ENCODE results near the gene ZNF415.

The ZNF415 gene

GRCh38 chr19:53078668-53079067 is 54.0 kb downstream of the ZNF415 start:
- no peak overlapping the region for H3K4me3 ChIP-seq (ENCODE audit: insufficient read length, low read depth)
- H3K4me1 ChIP-seq (ENCODE audit: insufficient read depth, insufficient read length): no peaks in the 10 kb centered on the region
- no peaks in the 10 kb centered on the region for H3K9me3 ChIP-seq (ENCODE audit: insufficient read depth, low read length)
- H3K27me3 ChIP-seq (ENCODE audit: insufficient read depth, insufficient read length): no peaks in the 10 kb centered on the region
- H3K36me3 ChIP-seq (ENCODE audit: insufficient read depth, insufficient read length, low read length): peaks cover 24% of the 10 kb centered on the region
- no peak for TF ChIP-seq YY1 (IDR thresholded peaks at IDR 0.05; ENCODE audit: insufficient read depth, insufficient read length)
- TF ChIP-seq ZNF274 (IDR thresholded peaks at IDR 0.05; ENCODE audit: low read depth, low read length): no peak
- no peak for TF ChIP-seq SUZ12 (IDR thresholded peaks at IDR 0.05; ENCODE audit: extremely low read depth, insufficient read depth, insufficient read length)
- DNase-seq (ENCODE audit: low read depth, low spot score): no peak
- no peak overlapping the region for H3K9ac ChIP-seq (ENCODE audit: insufficient read length, low read depth)

- Histone ChIP-seq H3K4me3 (ENCODE audit: insufficient read length, low read depth) (no peak overlapping the region), H3K36me3 (ENCODE audit: insufficient read depth, insufficient read length, low read length) (peaks cover 27% of the 10 kb centered on the region), H3K9ac (ENCODE audit: insufficient read length, low read depth) (no peak overlapping the region), H3K4me1 (ENCODE audit: insufficient read depth, insufficient read length) (no peaks in the 10 kb centered on the region), H3K9me3 (ENCODE audit: insufficient read depth, low read length) (no peaks in the 10 kb centered on the region), H3K27me3 (ENCODE audit: insufficient read depth, insufficient read length) (no peaks in the 10 kb centered on the region)
- peak; percentile 85 for DNase-seq (ENCODE audit: low read depth, low spot score)
- TF ChIP-seq SUZ12 (IDR thresholded peaks at IDR 0.05; ENCODE audit: extremely low read depth, insufficient read depth, insufficient read length): no peak
- no peak for TF ChIP-seq YY1 (IDR thresholded peaks at IDR 0.05; ENCODE audit: insufficient read depth, insufficient read length)
Measured at GRCh38 chr19:53076984-53077383, 55.7 kb downstream of the ZNF415 start.

GRCh38 chr19:53068834-53069233 is 63.9 kb downstream of the ZNF415 start:
- TF ChIP-seq YY1 (IDR thresholded peaks at IDR 0.05; ENCODE audit: insufficient read depth, insufficient read length) (no peak), SUZ12 (IDR thresholded peaks at IDR 0.05; ENCODE audit: extremely low read depth, insufficient read depth, insufficient read length) (no peak), ZNF274 (IDR thresholded peaks at IDR 0.05; ENCODE audit: low read depth, low read length) (no peak)
- no peak for DNase-seq (ENCODE audit: low read depth, low spot score)
- Histone ChIP-seq H3K9ac (ENCODE audit: insufficient read length, low read depth) (no peak overlapping the region), H3K4me1 (ENCODE audit: insufficient read depth, insufficient read length) (no peaks in the 10 kb centered on the region), H3K27me3 (ENCODE audit: insufficient read depth, insufficient read length) (no peaks in the 10 kb centered on the region), H3K36me3 (ENCODE audit: insufficient read depth, insufficient read length, low read length) (peaks cover 49% of the 10 kb centered on the region), H3K4me3 (ENCODE audit: insufficient read length, low read depth) (no peak overlapping the region), H3K9me3 (ENCODE audit: insufficient read depth, low read length) (peaks cover 26% of the 10 kb centered on the region)

GRCh38 chr19:53068199-53068598 is 64.5 kb downstream of the ZNF415 start:
- Histone ChIP-seq H3K36me3 (ENCODE audit: insufficient read depth, insufficient read length, low read length) (peaks cover 44% of the 10 kb centered on the region), H3K9ac (ENCODE audit: insufficient read length, low read depth) (no peak overlapping the region), H3K9me3 (ENCODE audit: insufficient read depth, low read length) (peaks cover 26% of the 10 kb centered on the region), H3K4me3 (ENCODE audit: insufficient read length, low read depth) (no peak overlapping the region), H3K4me1 (ENCODE audit: insufficient read depth, insufficient read length) (no peaks in the 10 kb centered on the region), H3K27me3 (ENCODE audit: insufficient read depth, insufficient read length) (no peaks in the 10 kb centered on the region)
- no peak for DNase-seq (ENCODE audit: low read depth, low spot score)
- no peak for TF ChIP-seq ZNF274 (IDR thresholded peaks at IDR 0.05; ENCODE audit: low read depth, low read length)
- TF ChIP-seq SUZ12 (IDR thresholded peaks at IDR 0.05; ENCODE audit: extremely low read depth, insufficient read depth, insufficient read length): no peak
- TF ChIP-seq YY1 (IDR thresholded peaks at IDR 0.05; ENCODE audit: insufficient read depth, insufficient read length): no peak

- peak overlapping the region; percentile 71 for H3K4me3 ChIP-seq (ENCODE audit: insufficient read length, low read depth)
- no peak for TF ChIP-seq SUZ12 (IDR thresholded peaks at IDR 0.05; ENCODE audit: extremely low read depth, insufficient read depth, insufficient read length)
- no peak for TF ChIP-seq YY1 (IDR thresholded peaks at IDR 0.05; ENCODE audit: insufficient read depth, insufficient read length)
- no peak for TF ChIP-seq ZNF274 (IDR thresholded peaks at IDR 0.05; ENCODE audit: low read depth, low read length)
Measured at GRCh38 chr19:53057904-53058580, 74.7 kb downstream of the ZNF415 start.

More at GRCh38 chr19:53057904-53058580, 74.7 kb downstream of the ZNF415 start:
- Histone ChIP-seq H3K27me3 (ENCODE audit: insufficient read depth, insufficient read length) (no peaks in the 10 kb centered on the region), H3K36me3 (ENCODE audit: insufficient read depth, insufficient read length, low read length) (no peaks in the 10 kb centered on the region), H3K9me3 (ENCODE audit: insufficient read depth, low read length) (peaks cover 9% of the 10 kb centered on the region; the same call in 1 of the 2 replicates), H3K4me1 (ENCODE audit: insufficient read depth, insufficient read length) (no peaks in the 10 kb centered on the region), H3K9ac (ENCODE audit: insufficient read length, low read depth) (peak overlapping the region; percentile 82)
- peak; percentile 60 for DNase-seq (ENCODE audit: low read depth, low spot score)
